ENCODE results near the gene NUMB. TPM values are rescaled to one million over a fixed set of nuclear protein-coding genes. Genes with fewer than 3 reads are reported as not detected.

The NUMB gene
- total RNA-seq, 2 experiments from 2014 or later = 27.9 to 31.5 TPM

- CTCF ChIA-PET = no interaction called here
- no peaks in the 10 kb centered on the region for H3K36me3 Mint-ChIP-seq (ENCODE audit: low read depth)
- ATAC-seq (ENCODE audit: poor library complexity) = no peak
Observed at GRCh38 chr14:73251516-73252215, 206.7 kb downstream of the NUMB start.

GRCh38 chr14:73250781-73251500 lies 207.4 kb downstream of the NUMB start:
- Histone ChIP-seq H3K4me3 (ENCODE audit: low read length) (no peak overlapping the region), H3K27me3 (ENCODE audit: control insufficient read depth in 1 of 2, insufficient read depth in 2 of 2, low read length in 2 of 2) (peaks cover 0 to 5% of the 10 kb centered on the region in 2 experiments), H3K36me3 (ENCODE audit: insufficient read depth, low read length) (no peaks in the 10 kb centered on the region), H3K9me3 (ENCODE audit: control insufficient read depth in 1 of 2, insufficient read depth in 1 of 2, low read length in 2 of 2) (no peaks in the 10 kb centered on the region), H3K4me1 (ENCODE audit: insufficient read depth, low read length) (peaks cover 17% of the 10 kb centered on the region), H3K27ac (ENCODE audit: low read depth in 1 of 2, low read length in 2 of 2) (no peak overlapping the region)
- TF ChIP-seq, protein P1, sequence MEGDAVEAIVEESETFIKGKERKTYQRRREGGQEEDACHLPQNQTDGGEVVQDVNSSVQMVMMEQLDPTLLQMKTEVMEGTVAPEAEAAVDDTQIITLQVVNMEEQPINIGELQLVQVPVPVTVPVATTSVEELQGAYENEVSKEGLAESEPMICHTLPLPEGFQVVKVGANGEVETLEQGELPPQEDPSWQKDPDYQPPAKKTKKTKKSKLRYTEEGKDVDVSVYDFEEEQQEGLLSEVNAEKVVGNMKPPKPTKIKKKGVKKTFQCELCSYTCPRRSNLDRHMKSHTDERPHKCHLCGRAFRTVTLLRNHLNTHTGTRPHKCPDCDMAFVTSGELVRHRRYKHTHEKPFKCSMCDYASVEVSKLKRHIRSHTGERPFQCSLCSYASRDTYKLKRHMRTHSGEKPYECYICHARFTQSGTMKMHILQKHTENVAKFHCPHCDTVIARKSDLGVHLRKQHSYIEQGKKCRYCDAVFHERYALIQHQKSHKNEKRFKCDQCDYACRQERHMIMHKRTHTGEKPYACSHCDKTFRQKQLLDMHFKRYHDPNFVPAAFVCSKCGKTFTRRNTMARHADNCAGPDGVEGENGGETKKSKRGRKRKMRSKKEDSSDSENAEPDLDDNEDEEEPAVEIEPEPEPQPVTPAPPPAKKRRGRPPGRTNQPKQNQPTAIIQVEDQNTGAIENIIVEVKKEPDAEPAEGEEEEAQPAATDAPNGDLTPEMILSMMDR (IDR thresholded peaks at IDR 0.05) = no peak
- ChIA-PET POLR2A (no interaction called here), CTCF (no interaction called here)
- no peak overlapping the region for H3K27ac Mint-ChIP-seq
- peaks cover 13% of the 10 kb centered on the region for H3K4me1 Mint-ChIP-seq (ENCODE audit: low read depth)
- DNase-seq (no peak), ATAC-seq (ENCODE audit: poor library complexity) (no peak)
- H3K36me3 Mint-ChIP-seq (ENCODE audit: low read depth) = no peaks in the 10 kb centered on the region
- no peak overlapping the region for H3K4me3 Mint-ChIP-seq
- peaks cover 8% of the 10 kb centered on the region for H3K27me3 Mint-ChIP-seq
- intact Hi-C loops (cut with DNase I, micrococcal nuclease) = no loop called here
- H3K9me3 Mint-ChIP-seq = no peaks in the 10 kb centered on the region

More at GRCh38 chr14:73251516-73252215, 206.7 kb downstream of the NUMB start:
- DNase-seq = no peak
- TF ChIP-seq, protein P1 (IDR thresholded peaks at IDR 0.05) = no peak
- no peak overlapping the region for H3K4me3 Mint-ChIP-seq
- peaks cover 9% of the 10 kb centered on the region for H3K4me1 ChIP-seq (ENCODE audit: insufficient read depth, low read length)
- no peaks in the 10 kb centered on the region for H3K9me3 ChIP-seq (ENCODE audit: control insufficient read depth in 1 of 2, insufficient read depth in 1 of 2, low read length in 2 of 2)
- H3K27me3 Mint-ChIP-seq = peaks cover 8% of the 10 kb centered on the region
- H3K27me3 ChIP-seq (ENCODE audit: control insufficient read depth in 1 of 2, insufficient read depth in 2 of 2, low read length in 2 of 2) = peaks cover 0 to 2% of the 10 kb centered on the region in 2 experiments
- no peak overlapping the region for H3K4me3 ChIP-seq (ENCODE audit: low read length)
- no peak overlapping the region for H3K27ac Mint-ChIP-seq
- no peak overlapping the region for H3K27ac ChIP-seq (ENCODE audit: low read depth in 1 of 2, low read length in 2 of 2)
- peaks cover 9% of the 10 kb centered on the region for H3K4me1 Mint-ChIP-seq (ENCODE audit: low read depth)
- no peaks in the 10 kb centered on the region for H3K36me3 ChIP-seq (ENCODE audit: insufficient read depth, low read length)
- POLR2A ChIA-PET = no interaction called here
- no peaks in the 10 kb centered on the region for H3K9me3 Mint-ChIP-seq
- intact Hi-C loops (cut with DNase I, micrococcal nuclease) = no loop called here

- Mint-ChIP-seq H3K27ac (no peak overlapping the region), H3K9me3 (no peaks in the 10 kb centered on the region), H3K4me1 (ENCODE audit: low read depth) (peaks cover 13% of the 10 kb centered on the region), H3K4me3 (no peak overlapping the region), H3K36me3 (ENCODE audit: low read depth) (no peaks in the 10 kb centered on the region), H3K27me3 (peaks cover 9% of the 10 kb centered on the region)
- H3K4me3 ChIP-seq (ENCODE audit: low read length) = no peak overlapping the region
- peaks cover 5 to 9% of the 10 kb centered on the region in 2 experiments for H3K27me3 ChIP-seq (ENCODE audit: control insufficient read depth in 1 of 2, insufficient read depth in 2 of 2, low read length in 2 of 2)
- H3K36me3 ChIP-seq (ENCODE audit: insufficient read depth, low read length) = no peaks in the 10 kb centered on the region
- ATAC-seq (ENCODE audit: poor library complexity) (no peak), DNase-seq (no peak)
- no peak overlapping the region for H3K27ac ChIP-seq (ENCODE audit: low read depth in 1 of 2, low read length in 2 of 2)
- intact Hi-C loops (cut with DNase I, micrococcal nuclease) = no loop called here
- ChIA-PET CTCF (no interaction called here), POLR2A (no interaction called here)
- no peaks in the 10 kb centered on the region for H3K9me3 ChIP-seq (ENCODE audit: control insufficient read depth in 1 of 2, insufficient read depth in 1 of 2, low read length in 2 of 2)
- TF ChIP-seq, protein P1 (IDR thresholded peaks at IDR 0.05) = no peak
- peaks cover 23% of the 10 kb centered on the region for H3K4me1 ChIP-seq (ENCODE audit: insufficient read depth, low read length)
Observed at GRCh38 chr14:73250317-73250713, 208.0 kb downstream of the NUMB start.

All from CD4-positive, alpha-beta T cell (primary cell).